Measurements from ENCODE around the gene ZSWIM1.
"Not testable (repeated sequence)": the region's sequence is repeated elsewhere in the genome, so short reads cannot be mapped to it uniquely, and the experiment has no call there.

Gene ZSWIM1

GRCh38 chr20:45890077-45890984, 9.3 kb downstream of the ZSWIM1 start:
- peak; percentile 45 to 66 for DNase-seq

DNA sequence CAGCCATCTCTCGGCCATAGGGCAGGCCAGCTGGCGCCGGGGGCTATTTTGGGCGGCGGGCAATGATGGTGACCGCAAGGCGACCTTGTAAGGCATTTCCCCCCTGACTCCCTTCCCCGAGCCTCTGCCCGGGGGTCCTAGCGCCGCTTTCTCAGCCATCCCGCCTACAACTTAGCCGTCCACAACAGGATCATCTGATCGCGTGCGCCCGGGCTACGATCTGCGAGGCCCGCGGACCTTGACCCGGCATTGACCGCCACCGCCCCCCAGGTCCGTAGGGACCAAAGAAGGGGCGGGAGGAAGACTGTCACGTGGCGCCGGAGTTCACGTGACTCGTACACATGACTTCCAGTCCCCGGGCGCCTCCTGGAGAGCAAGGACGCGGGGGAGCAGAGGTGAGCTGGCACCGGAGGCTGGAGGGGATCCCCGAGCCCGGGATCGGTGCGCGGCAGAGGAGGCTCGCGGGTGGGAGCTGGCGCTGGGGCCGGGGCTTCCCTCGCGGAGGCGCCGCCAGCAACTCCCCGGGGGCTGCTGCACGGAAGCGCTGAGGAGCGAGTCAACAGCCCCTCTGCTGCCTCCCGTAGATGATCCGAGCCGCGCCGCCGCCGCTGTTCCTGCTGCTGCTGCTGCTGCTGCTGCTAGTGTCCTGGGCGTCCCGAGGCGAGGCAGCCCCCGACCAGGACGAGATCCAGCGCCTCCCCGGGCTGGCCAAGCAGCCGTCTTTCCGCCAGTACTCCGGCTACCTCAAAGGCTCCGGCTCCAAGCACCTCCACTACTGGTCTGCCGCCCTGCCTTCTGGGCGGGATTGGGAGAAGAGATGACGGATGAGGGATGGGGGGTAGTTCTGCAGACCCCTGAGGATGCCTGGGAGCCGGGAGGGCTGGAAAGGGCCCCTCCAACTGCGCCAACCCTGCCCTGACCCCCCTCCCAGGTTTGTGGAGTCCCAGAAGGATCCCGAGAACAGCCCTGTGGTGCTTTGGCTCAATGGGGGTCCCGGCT, 10.3 kb downstream of the ZSWIM1 start, which contains the start of the genes CTSA and NEURL2:
Gene CTSA (plus strand): TSS at position 351 of the 999 bp plus-strand sequence. CDS start 234 bp downstream, at position 585.
Gene NEURL2 (minus strand): TSS at position 224 of the 999 bp plus-strand sequence. CDS start 217 bp downstream, at position 7.
- DNase-seq = peak; percentile 82 to 83

GRCh38 chr20:45892049-45892825, 11.2 kb downstream of the ZSWIM1 start:
- DNase-seq = no peak

- peak in 1 of 2 donors; percentile 13 for DNase-seq
Observed at GRCh38 chr20:45892828-45893500, 11.9 kb downstream of the ZSWIM1 start.

GRCh38 chr20:45893831-45894230, 12.8 kb downstream of the ZSWIM1 start:
- DNase-seq = no peak

GRCh38 chr20:45894797-45895196, 13.8 kb downstream of the ZSWIM1 start:
- no peak for DNase-seq

DNA sequence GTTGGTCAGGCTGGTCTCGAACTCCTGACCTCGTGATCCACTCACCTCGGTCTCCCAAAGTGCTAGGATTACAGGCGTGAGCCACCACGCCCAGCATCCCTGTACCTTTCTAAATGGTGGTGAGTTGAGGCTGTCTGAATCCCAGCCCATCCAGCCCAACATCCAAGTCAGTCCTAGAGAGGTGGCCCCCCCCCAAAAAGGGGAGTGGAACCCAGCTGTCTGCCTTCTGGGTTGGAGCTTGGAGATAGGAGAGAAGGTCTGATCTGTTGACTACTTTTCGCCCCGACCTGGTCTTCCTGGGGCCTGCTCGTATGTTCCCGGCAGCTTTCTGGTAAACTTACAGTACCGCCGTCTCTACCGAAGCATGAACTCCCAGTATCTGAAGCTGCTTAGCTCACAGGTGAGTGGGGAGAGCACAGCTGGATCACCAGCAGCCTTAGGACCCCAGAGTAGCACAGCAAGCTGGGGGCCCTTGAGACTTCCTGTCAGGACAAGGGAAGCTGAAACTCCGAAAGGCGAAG, 15.7 kb downstream of the ZSWIM1 start:
- no peak for DNase-seq

DNA sequence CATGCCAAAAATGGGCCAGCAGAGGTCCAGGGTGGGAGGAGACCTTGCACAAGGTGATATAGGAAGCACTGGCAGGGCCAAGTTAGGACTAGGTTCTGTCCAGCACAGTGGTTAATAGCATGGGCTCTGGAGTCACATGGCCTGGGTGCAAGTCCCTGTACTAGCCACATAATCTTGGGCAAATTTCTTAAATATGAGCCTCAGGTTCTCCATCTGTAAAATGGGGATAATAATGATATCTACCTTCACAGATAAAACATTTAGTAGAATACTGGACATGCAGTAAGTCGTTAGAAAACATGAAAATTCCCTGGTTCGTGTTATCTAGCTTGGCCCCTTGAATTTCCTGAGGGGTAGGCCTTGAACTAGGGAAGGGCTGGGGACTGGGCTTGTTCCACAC, 16.3 kb downstream of the ZSWIM1 start:
- DNase-seq = no peak

- no peak for DNase-seq
Observed at GRCh38 chr20:45897692-45898091, 16.7 kb downstream of the ZSWIM1 start.

GRCh38 chr20:45898285-45898684, 17.3 kb downstream of the ZSWIM1 start:
- DNase-seq = no peak

DNA sequence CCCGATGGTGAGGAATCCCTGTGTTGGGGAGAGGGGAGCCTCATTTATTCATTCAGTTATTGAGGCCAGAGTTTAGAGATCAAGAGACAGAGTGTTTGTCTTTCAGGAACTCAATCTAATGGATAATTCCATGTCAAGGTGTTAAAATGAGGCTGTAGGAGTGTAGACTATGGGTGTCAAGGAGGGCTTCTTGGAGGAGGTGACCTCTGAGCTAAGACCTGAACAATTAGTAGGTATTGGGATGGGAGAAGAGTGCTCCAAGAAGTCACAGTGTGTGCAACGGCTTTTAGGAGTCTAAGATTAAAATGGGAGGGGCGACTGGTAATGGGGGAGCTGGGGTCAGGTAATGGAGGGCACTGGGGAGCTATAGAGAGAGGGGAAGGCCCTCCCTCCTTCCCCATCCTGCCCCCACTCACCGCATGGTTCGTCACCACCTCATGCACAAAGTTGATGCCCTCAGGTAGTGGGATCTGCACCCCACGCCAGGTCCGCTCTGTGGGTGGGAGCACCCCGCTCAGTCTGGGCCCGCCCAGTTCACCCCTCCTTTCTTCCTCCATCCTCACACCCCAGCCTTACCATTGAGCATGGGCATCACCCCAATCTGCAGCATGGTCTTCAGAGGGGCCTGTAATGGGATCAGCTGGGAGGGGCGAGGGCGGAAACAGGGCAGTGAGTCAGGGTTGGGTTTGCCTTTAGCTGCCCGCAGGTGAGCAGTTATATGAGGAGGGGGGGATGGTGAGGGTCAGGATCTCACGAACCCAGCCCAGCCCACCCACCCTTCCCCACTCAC, 18.2 kb downstream of the ZSWIM1 start:
- DNase-seq = no peak

DNA sequence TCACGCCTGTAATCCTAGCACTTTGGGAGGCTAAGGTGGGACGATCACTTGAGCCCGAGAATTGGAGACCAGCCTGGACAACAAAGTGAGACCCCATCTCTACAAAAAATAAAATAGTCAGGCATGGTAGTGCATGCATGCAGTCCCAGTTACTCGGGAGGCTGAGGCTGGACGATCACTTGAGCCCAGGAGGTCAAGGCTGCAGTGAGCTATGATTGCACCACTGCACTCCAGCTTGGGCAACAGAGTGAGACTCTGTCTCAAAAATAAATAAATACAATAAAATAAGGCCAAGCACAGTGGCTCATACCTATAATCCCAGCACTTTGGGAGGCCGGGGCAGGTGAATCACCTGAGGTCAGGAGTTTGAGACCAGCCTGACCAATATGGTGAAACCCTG, 20.3 kb downstream of the ZSWIM1 start:
- DNase-seq = not testable (repeated sequence)

- no peak for DNase-seq
Observed at GRCh38 chr20:45902199-45902701, 21.2 kb downstream of the ZSWIM1 start.

DNA sequence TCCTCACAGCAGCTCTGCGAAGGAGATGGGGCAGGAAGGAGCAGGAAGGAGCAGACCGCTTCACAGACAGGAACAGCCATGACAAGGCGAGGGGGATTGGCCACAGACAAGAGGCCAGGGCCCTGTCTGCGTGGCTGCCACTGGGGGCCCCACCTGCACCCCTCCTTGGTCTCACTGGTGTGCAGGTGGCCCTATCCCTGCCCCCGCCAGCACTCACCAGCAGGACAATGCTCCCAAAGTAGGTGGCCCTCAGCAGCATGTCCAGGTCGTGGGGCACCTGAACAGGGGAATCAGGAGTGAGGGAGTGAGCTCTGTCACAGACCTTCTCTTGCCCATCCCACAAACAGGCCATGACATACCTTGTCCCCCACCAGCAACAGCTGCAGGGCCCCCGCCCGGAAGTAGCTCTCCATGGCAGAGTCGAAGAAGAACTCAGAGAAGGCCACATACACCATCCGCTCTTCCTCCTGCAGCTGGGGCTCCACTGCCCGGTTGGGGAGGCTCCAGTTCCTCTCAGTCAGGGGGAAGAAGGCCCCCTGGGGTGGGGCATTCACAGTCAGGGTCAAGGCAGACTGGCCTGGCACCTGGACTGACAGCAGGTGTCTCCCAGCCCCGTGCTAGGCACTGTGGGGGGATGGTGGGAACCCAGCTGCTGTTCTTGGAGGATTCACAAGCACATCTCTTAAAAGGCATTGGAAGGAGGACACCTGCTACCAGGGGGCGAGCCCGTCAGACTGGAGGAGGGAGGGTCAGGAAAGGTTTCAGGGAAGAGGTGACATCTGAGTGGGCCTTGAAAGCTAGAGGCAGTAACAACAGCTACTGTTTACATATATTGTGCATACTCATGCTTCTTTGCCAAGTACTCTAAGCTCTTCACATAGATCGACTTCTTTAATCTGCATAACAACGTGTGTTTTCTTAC, 23.8 kb downstream of the ZSWIM1 start:
- no peak for DNase-seq

GRCh38 chr20:45905505-45906079, 24.6 kb downstream of the ZSWIM1 start:
- no peak for DNase-seq

DNA sequence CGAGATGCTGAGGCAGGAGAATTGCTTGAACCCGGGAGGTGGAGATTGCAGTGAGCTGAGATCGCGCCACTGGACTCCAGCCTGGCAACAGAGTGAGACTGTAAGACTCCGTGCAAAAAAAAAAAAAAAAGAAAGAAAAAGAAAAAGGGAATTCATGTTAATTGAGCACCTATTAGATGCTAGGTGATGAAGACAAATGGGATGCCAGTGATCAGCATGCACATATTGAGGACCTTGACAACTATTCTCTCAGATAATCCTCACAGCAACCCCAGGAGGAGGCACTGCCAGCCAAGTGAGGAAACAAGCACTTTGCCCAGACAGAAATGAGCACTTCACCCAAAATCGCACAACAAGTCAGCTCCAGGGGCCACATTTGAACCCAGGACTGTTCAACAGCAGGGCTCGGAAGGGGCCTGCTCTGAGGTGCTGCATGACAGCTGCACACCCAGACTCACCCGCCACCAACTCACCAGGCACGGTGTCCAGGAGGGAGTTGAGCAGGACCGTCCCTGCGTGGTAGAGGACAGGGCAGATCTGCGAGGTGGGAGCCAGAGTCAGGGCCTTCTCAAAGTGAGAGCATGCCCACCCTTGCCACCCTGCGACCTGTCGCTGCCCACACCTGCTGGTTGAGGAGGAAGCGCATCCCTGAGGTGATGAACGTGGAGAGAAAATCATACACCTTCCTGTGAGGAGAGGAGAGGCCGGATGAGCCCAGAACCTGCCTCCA, 26.4 kb downstream of the ZSWIM1 start:
- no peak for DNase-seq

DNA sequence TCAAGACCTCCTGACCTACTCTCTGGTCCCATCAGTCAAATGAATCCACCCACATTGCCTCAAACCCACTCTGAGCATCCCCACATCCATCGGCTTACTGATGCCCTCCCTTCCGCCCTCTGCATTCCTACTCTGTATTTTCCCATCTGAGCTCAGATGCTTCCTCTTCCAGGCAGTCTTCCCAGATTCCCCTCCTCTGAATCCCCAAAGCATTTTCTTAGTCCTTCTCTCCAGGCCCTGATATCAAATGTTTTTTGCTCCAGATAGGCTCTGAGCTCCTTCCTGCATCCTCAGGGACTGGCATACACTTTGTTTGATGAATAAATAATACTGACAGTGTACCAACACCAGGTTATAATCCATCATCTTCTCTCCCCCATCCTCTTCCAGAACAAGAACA, 27.1 kb downstream of the ZSWIM1 start:
- DNase-seq = no peak

- DNase-seq = no peak
Observed at GRCh38 chr20:45909336-45909808, 28.3 kb downstream of the ZSWIM1 start.

All from CD4-positive, alpha-beta T cell treated with Interleukin-1 beta for 1 hour (primary cell).